ENCODE data around the gene IFIT1.

The IFIT1 gene

DNA sequence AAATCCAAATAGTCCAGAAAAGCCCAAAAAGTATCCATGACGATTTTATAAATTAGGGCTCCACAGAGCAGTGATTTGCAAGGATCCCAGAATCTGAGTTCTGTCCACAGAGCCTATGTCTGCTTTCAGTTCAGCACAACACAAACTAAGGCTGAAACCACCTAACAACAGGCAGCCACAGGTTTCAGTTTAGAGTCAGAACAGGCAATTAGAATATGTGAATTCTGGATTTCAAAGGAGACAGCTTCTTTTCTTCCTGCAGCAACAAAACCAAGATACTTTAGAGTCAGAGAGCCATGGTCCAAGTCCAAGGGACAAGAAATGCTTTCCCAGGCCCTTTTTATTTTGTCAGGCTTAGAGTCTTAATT, 41.0 kb upstream of the IFIT1 start:
- no peaks in the 10 kb centered on the region for H3K36me3 ChIP-seq (ENCODE audit: control insufficient read depth, insufficient read depth, low read length)
- no peak overlapping the region for H3K56ac ChIP-seq (ENCODE audit: low read length)
- no peak overlapping the region for H4K8ac ChIP-seq (ENCODE audit: low read depth, low read length)
- peak overlapping the region; percentile 83 for H3K18ac ChIP-seq (ENCODE audit: low read length)
- H3K27me3 ChIP-seq (ENCODE audit: insufficient read depth, low read length, poor library complexity) = no peaks in the 10 kb centered on the region
- DNase-seq = no peak
- H2BK120ac ChIP-seq (ENCODE audit: low read depth, low read length) = no peak overlapping the region
- H2AK5ac ChIP-seq (ENCODE audit: low read length) = no peak overlapping the region
- no CpG with 5 or more reads among the region's 1 CpG for WGBS (ENCODE audit: extremely low coverage, insufficient coverage, low lambda C conversion rate)
- no peak overlapping the region for H3K23ac ChIP-seq (ENCODE audit: low read length)
- no peak overlapping the region for H3K4ac ChIP-seq (ENCODE audit: low read depth, low read length)
- no peak overlapping the region for H3K27ac ChIP-seq (ENCODE audit: low read depth, low read length)
- peak overlapping the region; percentile 41 for H3K9ac ChIP-seq (ENCODE audit: low read length)
- H3K79me1 ChIP-seq (ENCODE audit: low read length) = no peaks in the 10 kb centered on the region
- H2BK15ac ChIP-seq (replicated peaks; ENCODE audit: low read depth) = peak overlapping the region; percentile 89
- peak overlapping the region; percentile 19 for H2BK5ac ChIP-seq (ENCODE audit: low read length)
- H3K79me2 ChIP-seq (ENCODE audit: control insufficient read depth, insufficient read depth, low read length) = no peaks in the 10 kb centered on the region
- H3K4me1 ChIP-seq (ENCODE audit: control insufficient read depth, low read depth, low read length) = peaks cover 18% of the 10 kb centered on the region
- H3K4me2 ChIP-seq (ENCODE audit: low read length) = no peak overlapping the region
- H3K4me3 ChIP-seq (ENCODE audit: low read length) = no peak overlapping the region
- H4K5ac ChIP-seq (ENCODE audit: low read length) = peak overlapping the region; percentile 59

DNA sequence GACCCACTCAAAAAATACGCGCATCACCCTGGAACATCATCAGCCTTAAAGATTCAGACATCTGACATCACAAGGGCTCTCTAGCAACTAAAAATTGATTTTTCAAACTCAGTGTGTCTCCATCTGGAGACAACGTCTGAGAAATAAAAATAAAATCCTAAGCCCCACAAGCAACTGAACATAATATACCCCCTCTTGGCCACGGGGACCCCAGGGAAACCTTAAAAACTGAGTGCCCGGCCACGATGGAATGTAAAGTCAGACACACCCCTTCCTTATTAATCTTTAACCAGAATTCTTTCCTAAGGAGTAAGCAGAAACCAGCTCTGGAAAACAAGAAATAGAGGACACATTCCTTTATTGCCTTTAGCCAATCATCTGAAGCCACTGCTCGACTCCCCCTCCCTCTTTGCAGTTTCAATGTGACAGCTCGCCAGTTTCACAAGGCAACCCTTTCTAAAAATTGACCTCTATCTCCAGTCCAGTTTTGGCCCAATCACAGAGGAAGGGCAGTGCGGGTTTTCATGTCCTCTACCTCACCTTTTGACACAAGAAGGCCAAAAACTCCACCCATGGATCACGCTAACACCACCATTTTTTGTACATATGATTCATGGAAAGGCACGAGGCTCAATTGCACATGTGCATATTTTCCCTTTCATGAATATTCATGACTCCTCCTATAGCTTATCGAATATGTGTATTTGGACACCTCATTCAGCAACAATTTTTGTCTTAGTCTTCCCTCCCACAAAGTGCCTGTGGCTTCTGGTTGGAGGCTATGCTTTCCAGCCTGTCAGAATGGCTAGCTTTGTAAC, 40.4 kb upstream of the IFIT1 start:
- H4K8ac ChIP-seq (ENCODE audit: low read depth, low read length) = no peak overlapping the region
- no peaks in the 10 kb centered on the region for H3K79me1 ChIP-seq (ENCODE audit: low read length)
- H3K56ac ChIP-seq (ENCODE audit: low read length) = peak overlapping the region; percentile 18
- H3K36me3 ChIP-seq (ENCODE audit: control insufficient read depth, insufficient read depth, low read length) = no peaks in the 10 kb centered on the region
- no peaks in the 10 kb centered on the region for H3K79me2 ChIP-seq (ENCODE audit: control insufficient read depth, insufficient read depth, low read length)
- no peaks in the 10 kb centered on the region for H3K27me3 ChIP-seq (ENCODE audit: insufficient read depth, low read length, poor library complexity)
- H3K18ac ChIP-seq (ENCODE audit: low read length) = peak overlapping the region; percentile 83
- H2AK5ac ChIP-seq (ENCODE audit: low read length) = no peak overlapping the region
- H3K4me2 ChIP-seq (ENCODE audit: low read length) = no peak overlapping the region
- no peak overlapping the region for H4K5ac ChIP-seq (ENCODE audit: low read length)
- no peak overlapping the region for H3K9ac ChIP-seq (ENCODE audit: low read length)
- no peak overlapping the region for H2BK120ac ChIP-seq (ENCODE audit: low read depth, low read length)
- H3K4ac ChIP-seq (ENCODE audit: low read depth, low read length) = no peak overlapping the region
- no CpG with 5 or more reads among the region's 12 CpGs for WGBS (ENCODE audit: extremely low coverage, insufficient coverage, low lambda C conversion rate)
- no peak overlapping the region for H3K4me3 ChIP-seq (ENCODE audit: low read length)
- no peak overlapping the region for H2BK5ac ChIP-seq (ENCODE audit: low read length)
- H3K23ac ChIP-seq (ENCODE audit: low read length) = no peak overlapping the region
- H2BK15ac ChIP-seq (replicated peaks; ENCODE audit: low read depth) = peak overlapping the region; percentile 61
- no peak overlapping the region for H3K27ac ChIP-seq (ENCODE audit: low read depth, low read length)
- peak; percentile 54 for DNase-seq
- peaks cover 16% of the 10 kb centered on the region for H3K4me1 ChIP-seq (ENCODE audit: control insufficient read depth, low read depth, low read length)

DNA sequence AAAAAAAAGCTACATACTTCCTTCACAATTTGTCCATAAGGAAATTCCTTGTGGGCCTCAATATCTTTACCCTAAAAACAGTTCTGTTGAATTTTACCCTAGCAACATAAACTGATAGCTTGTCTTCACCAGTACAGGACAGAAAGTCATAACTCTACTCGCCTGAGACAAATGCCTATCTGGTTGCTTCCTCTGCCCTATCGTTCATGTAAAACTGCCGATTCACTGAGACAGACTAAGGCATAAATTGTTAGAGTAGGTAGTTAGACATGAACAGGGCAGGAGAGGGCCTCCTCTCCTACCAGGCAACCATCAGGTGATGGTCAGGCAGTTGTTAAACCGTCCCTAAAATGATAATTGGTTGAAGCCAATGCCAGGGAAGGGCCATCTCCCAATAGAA, 39.6 kb upstream of the IFIT1 start:
- no peak overlapping the region for H3K23ac ChIP-seq (ENCODE audit: low read length)
- H3K4me3 ChIP-seq (ENCODE audit: low read length) = no peak overlapping the region
- no peak overlapping the region for H2AK5ac ChIP-seq (ENCODE audit: low read length)
- H4K5ac ChIP-seq (ENCODE audit: low read length) = no peak overlapping the region
- no peaks in the 10 kb centered on the region for H3K79me1 ChIP-seq (ENCODE audit: low read length)
- H2BK120ac ChIP-seq (ENCODE audit: low read depth, low read length) = no peak overlapping the region
- H3K56ac ChIP-seq (ENCODE audit: low read length) = no peak overlapping the region
- H3K4me2 ChIP-seq (ENCODE audit: low read length) = no peak overlapping the region
- no CpG with 5 or more reads among the region's 4 CpGs for WGBS (ENCODE audit: extremely low coverage, insufficient coverage, low lambda C conversion rate)
- no peak overlapping the region for H4K8ac ChIP-seq (ENCODE audit: low read depth, low read length)
- H3K4ac ChIP-seq (ENCODE audit: low read depth, low read length) = peak overlapping the region; percentile 76
- H3K27ac ChIP-seq (ENCODE audit: low read depth, low read length) = no peak overlapping the region
- H3K36me3 ChIP-seq (ENCODE audit: control insufficient read depth, insufficient read depth, low read length) = no peaks in the 10 kb centered on the region
- H2BK5ac ChIP-seq (ENCODE audit: low read length) = no peak overlapping the region
- H3K27me3 ChIP-seq (ENCODE audit: insufficient read depth, low read length, poor library complexity) = no peaks in the 10 kb centered on the region
- no peak for DNase-seq
- no peak overlapping the region for H3K9ac ChIP-seq (ENCODE audit: low read length)
- no peak overlapping the region for H2BK15ac ChIP-seq (replicated peaks; ENCODE audit: low read depth)
- no peaks in the 10 kb centered on the region for H3K79me2 ChIP-seq (ENCODE audit: control insufficient read depth, insufficient read depth, low read length)
- H3K4me1 ChIP-seq (ENCODE audit: control insufficient read depth, low read depth, low read length) = peaks cover 11% of the 10 kb centered on the region
- peak overlapping the region; percentile 3 for H3K18ac ChIP-seq (ENCODE audit: low read length)

DNA sequence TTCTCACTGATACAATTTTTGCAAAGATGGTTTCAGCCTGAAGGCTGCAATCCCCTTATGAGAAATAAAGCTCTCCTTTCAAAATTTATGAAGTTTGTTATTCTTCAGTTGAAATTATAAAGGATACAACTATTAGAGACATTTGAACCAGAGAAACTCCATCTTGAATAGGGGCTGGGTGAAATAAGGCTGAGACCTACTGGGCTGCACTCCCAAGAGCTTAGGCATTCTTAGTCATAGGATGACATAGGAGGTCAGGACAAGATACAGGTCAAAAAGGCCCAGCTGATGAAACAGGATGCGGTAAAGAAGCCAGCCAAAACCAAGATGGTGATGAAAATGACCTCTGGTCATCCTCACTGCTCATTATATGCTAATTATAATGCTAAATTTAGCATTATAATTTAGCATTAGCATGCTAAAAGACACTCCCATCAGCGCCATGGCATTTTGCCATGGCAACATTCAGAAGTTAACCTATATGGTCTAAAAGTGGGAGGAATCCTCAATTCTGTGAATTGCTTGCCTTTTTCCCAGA, 37.0 kb upstream of the IFIT1 start:
- no peaks in the 10 kb centered on the region for H3K79me2 ChIP-seq (ENCODE audit: control insufficient read depth, insufficient read depth, low read length)
- no peak overlapping the region for H4K8ac ChIP-seq (ENCODE audit: low read depth, low read length)
- no peak overlapping the region for H3K4ac ChIP-seq (ENCODE audit: low read depth, low read length)
- H3K4me3 ChIP-seq (ENCODE audit: low read length) = no peak overlapping the region
- no peak for DNase-seq
- no peak overlapping the region for H3K27ac ChIP-seq (ENCODE audit: low read depth, low read length)
- no peak overlapping the region for H4K5ac ChIP-seq (ENCODE audit: low read length)
- no peak overlapping the region for H3K9ac ChIP-seq (ENCODE audit: low read length)
- WGBS (ENCODE audit: extremely low coverage, insufficient coverage, low lambda C conversion rate) = no CpG with 5 or more reads among the region's 2 CpGs
- no peak overlapping the region for H2BK120ac ChIP-seq (ENCODE audit: low read depth, low read length)
- no peak overlapping the region for H3K18ac ChIP-seq (ENCODE audit: low read length)
- H3K4me1 ChIP-seq (ENCODE audit: control insufficient read depth, low read depth, low read length) = no peaks in the 10 kb centered on the region
- H3K27me3 ChIP-seq (ENCODE audit: insufficient read depth, low read length, poor library complexity) = no peaks in the 10 kb centered on the region
- no peaks in the 10 kb centered on the region for H3K36me3 ChIP-seq (ENCODE audit: control insufficient read depth, insufficient read depth, low read length)
- H2BK15ac ChIP-seq (replicated peaks; ENCODE audit: low read depth) = no peak overlapping the region
- H3K79me1 ChIP-seq (ENCODE audit: low read length) = no peaks in the 10 kb centered on the region
- no peak overlapping the region for H3K56ac ChIP-seq (ENCODE audit: low read length)
- no peak overlapping the region for H2BK5ac ChIP-seq (ENCODE audit: low read length)
- H3K23ac ChIP-seq (ENCODE audit: low read length) = no peak overlapping the region
- H2AK5ac ChIP-seq (ENCODE audit: low read length) = no peak overlapping the region
- no peak overlapping the region for H3K4me2 ChIP-seq (ENCODE audit: low read length)

DNA sequence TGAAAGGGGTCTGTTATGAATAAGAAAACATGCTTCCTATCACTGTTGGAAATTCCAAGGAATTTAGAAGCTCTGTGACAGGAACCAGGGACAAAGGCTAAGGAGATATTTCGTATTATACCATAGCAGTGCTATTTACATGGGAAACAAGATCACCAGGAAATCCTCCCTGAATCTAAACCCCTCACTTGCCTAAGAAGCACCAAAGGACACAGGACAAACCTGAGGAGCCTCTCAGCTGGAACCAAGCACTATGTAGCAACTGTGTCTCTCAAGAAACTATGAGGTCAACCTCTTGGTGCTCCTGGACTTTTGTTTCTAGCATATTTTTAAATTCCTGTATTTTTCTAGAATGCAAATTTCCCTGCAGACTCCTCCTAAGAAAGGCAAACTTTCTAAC, 35.3 kb upstream of the IFIT1 start:
- Histone ChIP-seq H3K79me1 (ENCODE audit: low read length) (no peaks in the 10 kb centered on the region), H3K36me3 (ENCODE audit: control insufficient read depth, insufficient read depth, low read length) (no peaks in the 10 kb centered on the region), H3K4me2 (ENCODE audit: low read length) (no peak overlapping the region), H3K27me3 (ENCODE audit: insufficient read depth, low read length, poor library complexity) (no peaks in the 10 kb centered on the region), H3K18ac (ENCODE audit: low read length) (no peak overlapping the region), H3K79me2 (ENCODE audit: control insufficient read depth, insufficient read depth, low read length) (no peaks in the 10 kb centered on the region), H3K4ac (ENCODE audit: low read depth, low read length) (no peak overlapping the region), H2BK5ac (ENCODE audit: low read length) (no peak overlapping the region), H3K56ac (ENCODE audit: low read length) (no peak overlapping the region), H2BK120ac (ENCODE audit: low read depth, low read length) (no peak overlapping the region), H4K8ac (ENCODE audit: low read depth, low read length) (no peak overlapping the region), H3K4me1 (ENCODE audit: control insufficient read depth, low read depth, low read length) (no peaks in the 10 kb centered on the region), H3K4me3 (ENCODE audit: low read length) (no peak overlapping the region), H3K23ac (ENCODE audit: low read length) (no peak overlapping the region), H2BK15ac (replicated peaks; ENCODE audit: low read depth) (no peak overlapping the region), H3K27ac (ENCODE audit: low read depth, low read length) (no peak overlapping the region), H2AK5ac (ENCODE audit: low read length) (no peak overlapping the region), H4K5ac (ENCODE audit: low read length) (no peak overlapping the region), H3K9ac (ENCODE audit: low read length) (no peak overlapping the region)
- WGBS (ENCODE audit: extremely low coverage, insufficient coverage, low lambda C conversion rate) = no CpG with 5 or more reads among the region's 1 CpG
- no peak for DNase-seq

DNA sequence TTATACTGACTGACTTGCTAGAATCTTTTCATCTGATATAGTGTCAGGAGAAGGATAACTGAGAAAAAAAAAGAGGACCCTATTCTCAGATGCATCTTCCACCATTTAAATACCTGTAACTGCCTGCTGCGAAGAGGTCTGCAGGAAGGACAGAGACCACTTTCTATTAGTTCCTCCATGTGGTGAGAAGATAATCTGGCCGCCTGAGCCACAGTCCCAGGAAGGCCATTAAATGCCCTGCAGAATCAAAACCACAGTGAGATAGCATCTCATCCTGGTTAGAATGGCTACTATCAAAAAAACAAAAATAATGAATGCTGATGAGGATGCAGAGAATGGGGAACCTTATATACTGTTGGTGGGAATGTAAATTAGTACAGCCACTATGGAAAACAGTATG, 34.4 kb upstream of the IFIT1 start:
- H3K79me2 ChIP-seq (ENCODE audit: control insufficient read depth, insufficient read depth, low read length) = no peaks in the 10 kb centered on the region
- no peak overlapping the region for H2BK5ac ChIP-seq (ENCODE audit: low read length)
- no peak overlapping the region for H4K5ac ChIP-seq (ENCODE audit: low read length)
- H4K8ac ChIP-seq (ENCODE audit: low read depth, low read length) = no peak overlapping the region
- H3K56ac ChIP-seq (ENCODE audit: low read length) = no peak overlapping the region
- no peak overlapping the region for H2BK15ac ChIP-seq (replicated peaks; ENCODE audit: low read depth)
- H3K4me2 ChIP-seq (ENCODE audit: low read length) = no peak overlapping the region
- H3K36me3 ChIP-seq (ENCODE audit: control insufficient read depth, insufficient read depth, low read length) = no peaks in the 10 kb centered on the region
- no peak overlapping the region for H3K23ac ChIP-seq (ENCODE audit: low read length)
- H3K9ac ChIP-seq (ENCODE audit: low read length) = no peak overlapping the region
- whole genome bisulfite sequencing (ENCODE audit: extremely low coverage, insufficient coverage, low lambda C conversion rate) = no CpG with 5 or more reads among the region's 2 CpGs
- H3K4ac ChIP-seq (ENCODE audit: low read depth, low read length) = no peak overlapping the region
- H3K79me1 ChIP-seq (ENCODE audit: low read length) = no peaks in the 10 kb centered on the region
- H3K4me1 ChIP-seq (ENCODE audit: control insufficient read depth, low read depth, low read length) = no peaks in the 10 kb centered on the region
- H3K18ac ChIP-seq (ENCODE audit: low read length) = no peak overlapping the region
- no peak overlapping the region for H3K4me3 ChIP-seq (ENCODE audit: low read length)
- no peak overlapping the region for H2AK5ac ChIP-seq (ENCODE audit: low read length)
- DNase-seq = no peak
- no peaks in the 10 kb centered on the region for H3K27me3 ChIP-seq (ENCODE audit: insufficient read depth, low read length, poor library complexity)
- H3K27ac ChIP-seq (ENCODE audit: low read depth, low read length) = no peak overlapping the region
- no peak overlapping the region for H2BK120ac ChIP-seq (ENCODE audit: low read depth, low read length)
